ENCODE results near the gene KRT17. TPM values are rescaled to one million over a fixed set of nuclear protein-coding genes. Genes with fewer than 3 reads are reported as not detected.

The KRT17 gene
- total RNA-seq, 1 experiment from 2014 or later: 1.5 TPM

- no peak for TF ChIP-seq AFF4 (CRISPR knock-in tag; IDR thresholded peaks at IDR 0.05; ENCODE audit: borderline replicate concordance)
- no peak for TF ChIP-seq E2F5 (CRISPR knock-in tag; IDR thresholded peaks at IDR 0.05)
- TF ChIP-seq HMGA2 (CRISPR knock-in tag; IDR thresholded peaks at IDR 0.05): no peak
- no peak for TF ChIP-seq STAT6 (CRISPR knock-in tag; conservative IDR thresholded peaks at IDR 0.05; ENCODE audit: low read depth)
- no peak for TF ChIP-seq CREB1 (CRISPR knock-in tag; IDR thresholded peaks at IDR 0.05)
- TF ChIP-seq MLX (CRISPR knock-in tag; IDR thresholded peaks at IDR 0.05): no peak
- TF ChIP-seq KAT7 (CRISPR knock-in tag; IDR thresholded peaks at IDR 0.05; ENCODE audit: borderline replicate concordance): no peak
- no peak for TF ChIP-seq MAX (CRISPR knock-in tag; IDR thresholded peaks at IDR 0.05)
- no peak for TF ChIP-seq ZNF396 (CRISPR knock-in tag; IDR thresholded peaks at IDR 0.05; ENCODE audit: borderline replicate concordance)
- no peak for TF ChIP-seq ZBTB21 (CRISPR knock-in tag; IDR thresholded peaks at IDR 0.05; ENCODE audit: borderline replicate concordance)
Measured at GRCh38 chr17:41659427-41660212, 35.2 kb upstream of the KRT17 start (continued).

GRCh38 chr17:41658846-41659245 lies 34.5 kb upstream of the KRT17 start:
- no peak overlapping the region for H3K4me3 Mint-ChIP-seq
- H3K27me3 Mint-ChIP-seq (ENCODE audit: low read depth): peaks cover 10% of the 10 kb centered on the region
- CTCF ChIA-PET: interaction anchor here (1.6 kb wide), 1 partner anchor 110 kb away, joined by 16 read pairs; no protein-coding TSS in a partner anchor
- H3K36me3 Mint-ChIP-seq: no peaks in the 10 kb centered on the region
- no peak overlapping the region for H3K27ac Mint-ChIP-seq
- ATAC-seq (no peak), DNase-seq (ENCODE audit: low spot score) (no peak)
- peaks cover 11% of the 10 kb centered on the region for H3K4me1 Mint-ChIP-seq
- no peaks in the 10 kb centered on the region for H3K9me3 Mint-ChIP-seq
- POLR2A ChIA-PET: no interaction called here
- no peak for TF ChIP-seq MAX (CRISPR knock-in tag; IDR thresholded peaks at IDR 0.05)
- TF ChIP-seq PRRX2 (CRISPR knock-in tag; IDR thresholded peaks at IDR 0.05): no peak
- TF ChIP-seq E2F1 (CRISPR knock-in tag; IDR thresholded peaks at IDR 0.05): no peak
- no peak for TF ChIP-seq AFF4 (CRISPR knock-in tag; IDR thresholded peaks at IDR 0.05; ENCODE audit: borderline replicate concordance)
- no peak for TF ChIP-seq ZNF317 (CRISPR knock-in tag; IDR thresholded peaks at IDR 0.05; ENCODE audit: borderline replicate concordance, low read depth)
- TF ChIP-seq NFYB (CRISPR knock-in tag; conservative IDR thresholded peaks at IDR 0.05; ENCODE audit: low read depth): no peak
- no peak for TF ChIP-seq ZNF396 (CRISPR knock-in tag; IDR thresholded peaks at IDR 0.05; ENCODE audit: borderline replicate concordance)
- TF ChIP-seq TEAD4 (CRISPR knock-in tag; IDR thresholded peaks at IDR 0.05): no peak
- TF ChIP-seq NFATC4 (CRISPR knock-in tag; IDR thresholded peaks at IDR 0.05): no peak
- no peak for TF ChIP-seq CBFB (CRISPR knock-in tag; IDR thresholded peaks at IDR 0.05; ENCODE audit: low read depth)
- TF ChIP-seq TEAD1 (CRISPR knock-in tag; IDR thresholded peaks at IDR 0.05): no peak
- TF ChIP-seq NR3C1 (CRISPR knock-in tag; conservative IDR thresholded peaks at IDR 0.05; ENCODE audit: low read depth): no peak
- no peak for TF ChIP-seq FOXJ3 (CRISPR knock-in tag; IDR thresholded peaks at IDR 0.05; ENCODE audit: borderline replicate concordance)

All from WTC11 (cell line).